MCF 10A (cell line): Measurements from ENCODE around the gene MXRA8. TPM values are rescaled to one million over a fixed set of nuclear protein-coding genes. Genes with fewer than 3 reads are reported as not detected.

Experiments used
- BruUV-seq: library from RNA; stranded (reverse); fragments of 400-500 nt; replicated peaks from 2 replicates; lab custom pipeline; 2021; lab: Mats Ljungman, UMichigan
- CTCF ChIA-PET: fragments of 300-600 bp; sonication (Branson Sonifier 250); formaldehyde crosslinking; extraction: SDS; loops from one replicate; lab custom pipeline; 2021; ENCODE audit warnings: antibody characterized with exemption, inconsistent platforms; lab: Yijun Ruan, JAX
- POLR2A ChIA-PET: fragments of 300-600, 350-650 bp; sonication (Branson Sonifier 250); formaldehyde crosslinking; extraction: SDS; loops from one replicate; lab custom pipeline; 2020; ENCODE audit warnings: antibody characterized with exemption, inconsistent platforms; lab: Yijun Ruan, JAX
- DNase-seq: peaks from one replicate; pipeline ENCODE4 v3.0.0-alpha.2; 2018; ENCODE audit not compliant: unreplicated experiment
- H3K27ac Mint-ChIP-seq: one replicate; pipeline ENCODE4 v1.8.0; 2022; ENCODE audit warnings: mild to moderate bottlenecking, low read depth, mixed read lengths; ENCODE audit not compliant: unreplicated experiment
- H3K27me3 Mint-ChIP-seq: one replicate; pipeline ENCODE4 v1.8.0; 2022; ENCODE audit warnings: mixed read lengths; ENCODE audit not compliant: insufficient read depth, unreplicated experiment
- H3K36me3 Mint-ChIP-seq: one replicate; pipeline ENCODE4 v1.8.0; 2022; ENCODE audit warnings: mild to moderate bottlenecking, moderate library complexity, mixed read lengths; ENCODE audit not compliant: insufficient read depth, unreplicated experiment
- H3K4me1 Mint-ChIP-seq: one replicate; pipeline ENCODE4 v1.8.0; 2022; ENCODE audit warnings: mixed read lengths; ENCODE audit not compliant: insufficient read depth, unreplicated experiment
- H3K4me3 Mint-ChIP-seq: one replicate; pipeline ENCODE4 v1.8.0; 2022; ENCODE audit warnings: mild to moderate bottlenecking, moderate library complexity, mixed read lengths; ENCODE audit not compliant: unreplicated experiment
- H3K9me3 Mint-ChIP-seq: one replicate; pipeline ENCODE4 v1.8.0; 2022; ENCODE audit warnings: mixed read lengths; ENCODE audit not compliant: unreplicated experiment
- intact Hi-C: fragments of 100-400 bp; cut with micrococcal nuclease; formaldehyde crosslinking; loops from 2 replicates; pipeline ENCODE4 v1.14.1; 2022
- total RNA-seq: library from RNA; stranded (reverse); gene quantifications from 2 replicates; pipeline ENCODE4 v1.2.3, GENCODE V29; 2022
- TF ChIP-seq, protein P1 (sequence below): fragments of 200-600 bp; IDR thresholded peaks from one replicate; pipeline ENCODE4 v1.8.0; 2022; ENCODE audit warnings: antibody characterized with exemption, mild to moderate bottlenecking; ENCODE audit not compliant: unreplicated experiment

MXRA8 gene
- total RNA-seq, 1 experiment from 2014 or later = not detected

DNA sequence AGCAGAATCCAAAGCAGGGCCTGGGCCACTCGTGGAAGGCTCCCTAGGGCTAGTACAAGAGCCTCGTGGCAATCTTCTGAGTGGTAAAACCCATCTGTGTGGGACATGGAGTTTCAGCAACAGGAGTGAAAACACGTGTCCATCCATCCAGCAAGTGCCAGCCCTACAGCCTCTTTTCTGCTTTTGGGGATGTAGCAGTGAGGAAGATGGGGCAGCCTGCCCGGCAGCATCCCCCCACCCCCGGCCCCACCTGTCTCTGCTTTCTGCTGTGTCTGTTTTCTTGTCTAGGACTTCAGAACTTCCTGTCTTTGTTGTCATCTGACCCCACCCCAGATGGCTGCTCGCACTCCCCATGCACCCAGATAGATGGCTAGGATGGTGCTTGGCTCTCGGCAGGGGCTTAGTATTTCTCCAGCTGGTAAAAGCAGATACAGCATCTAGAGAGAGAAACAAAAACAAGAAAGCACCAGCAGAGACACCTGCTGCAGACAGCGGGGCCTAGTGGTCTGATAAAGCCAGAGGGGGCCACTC lies 32.2 kb downstream of the MXRA8 start:
- ChIA-PET CTCF (interaction anchor here (0.9 kb wide), 1 partner anchor 262 kb away, joined by 6 read pairs; no protein-coding TSS in a partner anchor), POLR2A (interaction anchor here (0.5 to 2.3 kb wide), 9 partner anchors 8 to 257 kb away, joined by 3 to 21 read pairs (median 3); partner anchors contain the start of gene AURKAIP1)
- Mint-ChIP-seq H3K36me3 (peaks cover 23% of the 10 kb centered on the region), H3K4me1 (peaks cover 20% of the 10 kb centered on the region), H3K4me3 (peak overlapping the region; percentile 70), H3K27me3 (no peaks in the 10 kb centered on the region), H3K27ac (no peak overlapping the region), H3K9me3 (no peaks in the 10 kb centered on the region)
- intact Hi-C loops = no loop called here
- DNase-seq = no peak
- TF ChIP-seq, protein P1, sequence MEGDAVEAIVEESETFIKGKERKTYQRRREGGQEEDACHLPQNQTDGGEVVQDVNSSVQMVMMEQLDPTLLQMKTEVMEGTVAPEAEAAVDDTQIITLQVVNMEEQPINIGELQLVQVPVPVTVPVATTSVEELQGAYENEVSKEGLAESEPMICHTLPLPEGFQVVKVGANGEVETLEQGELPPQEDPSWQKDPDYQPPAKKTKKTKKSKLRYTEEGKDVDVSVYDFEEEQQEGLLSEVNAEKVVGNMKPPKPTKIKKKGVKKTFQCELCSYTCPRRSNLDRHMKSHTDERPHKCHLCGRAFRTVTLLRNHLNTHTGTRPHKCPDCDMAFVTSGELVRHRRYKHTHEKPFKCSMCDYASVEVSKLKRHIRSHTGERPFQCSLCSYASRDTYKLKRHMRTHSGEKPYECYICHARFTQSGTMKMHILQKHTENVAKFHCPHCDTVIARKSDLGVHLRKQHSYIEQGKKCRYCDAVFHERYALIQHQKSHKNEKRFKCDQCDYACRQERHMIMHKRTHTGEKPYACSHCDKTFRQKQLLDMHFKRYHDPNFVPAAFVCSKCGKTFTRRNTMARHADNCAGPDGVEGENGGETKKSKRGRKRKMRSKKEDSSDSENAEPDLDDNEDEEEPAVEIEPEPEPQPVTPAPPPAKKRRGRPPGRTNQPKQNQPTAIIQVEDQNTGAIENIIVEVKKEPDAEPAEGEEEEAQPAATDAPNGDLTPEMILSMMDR = no peak
- BruUV-seq = no TSS peak

DNA sequence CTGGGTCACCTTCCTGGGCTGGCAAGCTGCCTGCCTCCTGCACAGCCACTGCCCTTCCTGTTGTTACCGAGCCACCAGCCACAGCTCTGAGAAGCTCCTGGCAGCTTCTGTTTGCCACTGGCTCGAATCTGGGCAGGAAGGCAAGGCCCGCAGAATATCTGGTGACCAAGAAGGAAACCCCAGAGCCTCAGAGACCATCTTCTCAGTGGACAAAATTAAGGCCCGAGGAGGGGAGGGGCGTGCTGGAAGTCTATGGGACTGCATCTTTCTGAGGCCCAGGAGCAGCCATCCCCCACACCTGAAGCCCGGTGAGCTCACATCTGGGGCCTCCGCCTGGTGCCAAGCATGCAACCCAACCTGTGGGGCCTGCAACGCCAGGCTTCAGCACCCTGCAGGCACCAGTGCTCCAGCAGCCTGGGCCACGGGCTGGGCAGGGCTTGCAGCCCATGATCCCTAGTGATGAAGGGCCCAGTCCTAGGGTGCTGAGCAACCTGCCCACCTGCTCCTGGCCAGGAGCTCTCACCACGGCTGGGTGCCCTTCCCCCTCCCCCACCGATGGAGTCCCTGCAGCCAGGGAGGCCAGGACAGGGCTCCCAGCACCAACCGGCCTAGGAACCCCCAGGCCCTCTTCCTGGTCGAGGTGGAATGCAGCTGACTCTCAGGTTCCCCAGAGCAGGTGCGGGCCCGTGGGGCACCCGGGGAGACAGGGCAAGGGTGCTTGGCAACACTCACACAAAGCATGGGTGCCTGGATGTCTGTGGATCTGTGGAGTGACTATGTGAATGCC lies 32.9 kb downstream of the MXRA8 start:
- DNase-seq = no peak
- Mint-ChIP-seq H3K27me3 (no peaks in the 10 kb centered on the region), H3K4me1 (peaks cover 20% of the 10 kb centered on the region), H3K4me3 (peak overlapping the region; percentile 70), H3K27ac (peak overlapping the region; percentile 85), H3K9me3 (no peaks in the 10 kb centered on the region), H3K36me3 (peaks cover 23% of the 10 kb centered on the region)
- POLR2A ChIA-PET = interaction anchor here (0.5 to 2.3 kb wide), 11 partner anchors 8 to 367 kb away, joined by 3 to 21 read pairs (median 4); partner anchors contain the start of genes AURKAIP1, CCNL2 and NOC2L
- TF ChIP-seq, protein P1 = no peak
- CTCF ChIA-PET = interaction anchor here (0.6 to 1.0 kb wide), 6 partner anchors 9 to 262 kb away, joined by 3 to 6 read pairs (median 4); partner anchors contain the start of gene AURKAIP1
- BruUV-seq = no TSS peak
- intact Hi-C loops = no loop called here

DNA sequence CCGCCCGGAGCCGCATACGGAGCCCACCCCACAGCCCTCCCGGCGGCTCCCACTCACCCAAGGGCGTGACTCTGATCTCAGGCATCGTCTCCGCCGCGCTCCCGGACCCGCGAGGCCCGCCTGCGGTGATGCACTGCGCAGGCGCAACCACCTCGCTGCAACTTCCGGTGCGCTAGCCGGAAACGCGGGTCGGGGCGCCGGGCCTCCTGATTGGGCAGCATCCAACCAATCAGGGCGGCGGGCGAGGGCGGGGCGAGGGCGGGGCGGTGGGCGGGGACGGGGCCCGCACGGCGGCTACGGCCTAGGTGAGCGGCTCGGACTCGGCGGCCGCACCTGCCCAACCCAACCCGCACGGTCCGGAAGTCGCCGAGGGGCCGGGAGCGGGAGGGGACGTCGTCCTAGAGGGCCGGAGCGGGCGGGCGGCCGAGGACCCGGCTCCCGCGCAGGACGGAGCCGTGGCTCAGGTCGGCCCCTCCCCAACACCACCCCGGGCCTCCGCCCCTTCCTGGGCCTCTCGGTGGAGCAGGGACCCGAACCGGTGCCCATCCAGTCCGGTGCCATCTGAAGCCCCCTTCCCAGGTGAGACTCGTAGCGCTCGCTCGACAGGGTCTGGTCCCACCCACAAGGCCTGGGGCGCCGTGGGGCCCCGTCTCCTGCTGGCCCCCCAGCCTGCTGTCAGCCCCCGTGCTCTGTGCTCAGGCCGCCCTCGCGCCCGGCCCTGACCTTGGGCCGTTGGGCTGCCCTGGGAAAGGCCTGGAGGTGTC lies 33.6 kb downstream of the MXRA8 start, which contains the start of the genes CPTP and INTS11:
CPTP (plus strand) TSS at position 279 of the 764 bp plus-strand sequence. CDS start 2,109 bp downstream, outside the sequence.
INTS11 (minus strand) TSS at position 137 of the 764 bp plus-strand sequence; CDS start at position 85, 52 bp downstream.
- Mint-ChIP-seq H3K36me3 (peaks cover 17% of the 10 kb centered on the region), H3K27ac (peak within 1 kb of the TSS; percentile 85), H3K27me3 (no peaks in the 10 kb centered on the region), H3K4me3 (peak within 1 kb of the TSS; percentile 70), H3K9me3 (no peaks in the 10 kb centered on the region), H3K4me1 (peaks cover 20% of the 10 kb centered on the region)
- intact Hi-C loops = no loop called here
- peak; percentile 90 for DNase-seq
- BruUV-seq = TSS peak; percentile 43
- ChIA-PET CTCF (interaction anchor here (0.6 to 1.0 kb wide), 5 partner anchors 21 to 261 kb away, joined by 3 to 6 read pairs (median 3); partner anchors contain the start of gene AURKAIP1), POLR2A (interaction anchor here (0.7 to 2.3 kb wide), 9 partner anchors 8 to 366 kb away, joined by 3 to 21 read pairs (median 4); partner anchors contain the start of genes AURKAIP1, CCNL2 and NOC2L)
- TF ChIP-seq, protein P1 = no peak
